ENCODE data around the gene CELF3.

DNA sequence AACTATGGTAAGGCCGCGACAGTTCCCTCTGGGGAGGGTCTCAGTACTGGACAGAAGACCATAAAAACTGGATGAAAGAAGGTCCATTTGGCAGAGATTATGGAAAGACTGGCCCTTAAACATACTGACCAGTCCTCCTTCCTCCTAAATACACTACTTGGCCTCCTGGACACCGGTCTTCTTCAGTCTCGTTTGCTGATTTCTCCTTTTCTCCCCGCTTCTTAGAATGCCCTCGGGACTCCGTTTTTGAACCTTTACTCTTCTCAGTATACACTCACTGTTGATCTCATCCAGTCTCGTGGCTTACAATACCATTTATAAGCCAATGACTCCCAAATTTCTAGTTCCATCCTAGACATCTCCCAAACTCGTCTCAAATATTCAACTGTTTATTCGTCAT is 47.4 kb upstream of the CELF3 start:
- TF ChIP-seq, protein P1, sequence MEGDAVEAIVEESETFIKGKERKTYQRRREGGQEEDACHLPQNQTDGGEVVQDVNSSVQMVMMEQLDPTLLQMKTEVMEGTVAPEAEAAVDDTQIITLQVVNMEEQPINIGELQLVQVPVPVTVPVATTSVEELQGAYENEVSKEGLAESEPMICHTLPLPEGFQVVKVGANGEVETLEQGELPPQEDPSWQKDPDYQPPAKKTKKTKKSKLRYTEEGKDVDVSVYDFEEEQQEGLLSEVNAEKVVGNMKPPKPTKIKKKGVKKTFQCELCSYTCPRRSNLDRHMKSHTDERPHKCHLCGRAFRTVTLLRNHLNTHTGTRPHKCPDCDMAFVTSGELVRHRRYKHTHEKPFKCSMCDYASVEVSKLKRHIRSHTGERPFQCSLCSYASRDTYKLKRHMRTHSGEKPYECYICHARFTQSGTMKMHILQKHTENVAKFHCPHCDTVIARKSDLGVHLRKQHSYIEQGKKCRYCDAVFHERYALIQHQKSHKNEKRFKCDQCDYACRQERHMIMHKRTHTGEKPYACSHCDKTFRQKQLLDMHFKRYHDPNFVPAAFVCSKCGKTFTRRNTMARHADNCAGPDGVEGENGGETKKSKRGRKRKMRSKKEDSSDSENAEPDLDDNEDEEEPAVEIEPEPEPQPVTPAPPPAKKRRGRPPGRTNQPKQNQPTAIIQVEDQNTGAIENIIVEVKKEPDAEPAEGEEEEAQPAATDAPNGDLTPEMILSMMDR (IDR thresholded peaks at IDR 0.05; ENCODE audit: low read depth, low read length), result no peak
- no peak for TF ChIP-seq EZH2phosphoT487 (IDR thresholded peaks at IDR 0.05; ENCODE audit: low read depth)

Measured in OCI-LY3 (cell line).